Measurements from ENCODE around the gene KRTAP10-9.
"Not testable (repeated sequence)": the region's sequence is repeated elsewhere in the genome, so short reads cannot be mapped to it uniquely, and the experiment has no call there.

Gene KRTAP10-9

GRCh38 chr21:44626673-44627143, at the start of gene KRTAP10-9:
Gene KRTAP10-9, plus strand, starts transcription at chr21:44627093. Its CDS starts 79 bp downstream, at chr21:44627172.
- Mint-ChIP-seq H3K9me3 (peaks cover 33 to 43% of the 10 kb centered on the region in 2 donors), H3K4me1 (peaks cover 6 to 11% of the 10 kb centered on the region in 2 donors), H3K4me3 (no peak within 1 kb of the TSS), H3K27ac (no peak within 1 kb of the TSS), H3K36me3 (peaks cover 7 to 28% of the 10 kb centered on the region in 2 donors), H3K27me3 (peaks cover 24 to 30% of the 10 kb centered on the region in 2 donors)
- ATAC-seq (replicated peaks) (no peak), DNase-seq (no peak)

GRCh38 chr21:44578371-44579055, 48.4 kb upstream of the KRTAP10-9 start:
- peaks cover 40 to 41% of the 10 kb centered on the region in 2 donors for H3K9me3 Mint-ChIP-seq
- H3K27me3 Mint-ChIP-seq: peaks cover 42 to 48% of the 10 kb centered on the region in 2 donors
- ATAC-seq (replicated peaks): no peak
- H3K36me3 Mint-ChIP-seq: peaks cover 15 to 25% of the 10 kb centered on the region in 2 donors
- H3K4me3 Mint-ChIP-seq: no peak overlapping the region
- DNase-seq: no peak
- H3K4me1 Mint-ChIP-seq: peaks cover 3 to 5% of the 10 kb centered on the region in 2 donors
- H3K27ac Mint-ChIP-seq: no peak overlapping the region

GRCh38 chr21:44579056-44579832, 47.6 kb upstream of the KRTAP10-9 start:
- no peak overlapping the region for H3K27ac Mint-ChIP-seq
- H3K9me3 Mint-ChIP-seq: peaks cover 40 to 41% of the 10 kb centered on the region in 2 donors
- peaks cover 3 to 5% of the 10 kb centered on the region in 2 donors for H3K4me1 Mint-ChIP-seq
- peaks cover 43 to 46% of the 10 kb centered on the region in 2 donors for H3K27me3 Mint-ChIP-seq
- ATAC-seq (replicated peaks): no peak
- no peak overlapping the region for H3K4me3 Mint-ChIP-seq
- no peak for DNase-seq
- peaks cover 15 to 25% of the 10 kb centered on the region in 2 donors for H3K36me3 Mint-ChIP-seq

GRCh38 chr21:44579833-44580144, 47.1 kb upstream of the KRTAP10-9 start:
- no peak overlapping the region for H3K4me3 Mint-ChIP-seq
- H3K36me3 Mint-ChIP-seq: peaks cover 15 to 25% of the 10 kb centered on the region in 2 donors
- peaks cover 42 to 45% of the 10 kb centered on the region in 2 donors for H3K27me3 Mint-ChIP-seq
- no peak for DNase-seq
- no peak overlapping the region for H3K27ac Mint-ChIP-seq
- no peak for ATAC-seq (replicated peaks)
- peaks cover 40 to 41% of the 10 kb centered on the region in 2 donors for H3K9me3 Mint-ChIP-seq
- H3K4me1 Mint-ChIP-seq: peaks cover 3% of the 10 kb centered on the region in 2 donors

GRCh38 chr21:44580231-44580821, 46.6 kb upstream of the KRTAP10-9 start, which contains the start of gene KRTAP10-5:
Gene KRTAP10-5, minus strand, starts transcription at chr21:44580604. Its CDS starts 26 bp downstream, at chr21:44580578.
- Mint-ChIP-seq H3K9me3 (peaks cover 40 to 41% of the 10 kb centered on the region in 2 donors), H3K27me3 (peaks cover 40 to 46% of the 10 kb centered on the region in 2 donors), H3K36me3 (peaks cover 15 to 25% of the 10 kb centered on the region in 2 donors)
- not testable (repeated sequence) for H3K27ac Mint-ChIP-seq; ATAC-seq (replicated peaks); DNase-seq; H3K4me3 Mint-ChIP-seq; H3K4me1 Mint-ChIP-seq

- Mint-ChIP-seq H3K36me3 (peaks cover 12 to 25% of the 10 kb centered on the region in 2 donors), H3K27me3 (peaks cover 44 to 50% of the 10 kb centered on the region in 2 donors), H3K4me3 (no peak overlapping the region), H3K27ac (no peak overlapping the region), H3K9me3 (peaks cover 38 to 41% of the 10 kb centered on the region in 2 donors), H3K4me1 (peaks cover 0 to 3% of the 10 kb centered on the region in 2 donors)
- DNase-seq (no peak), ATAC-seq (replicated peaks) (no peak)
Measured at GRCh38 chr21:44581158-44581557, 45.7 kb upstream of the KRTAP10-9 start.

- ATAC-seq (replicated peaks): no peak
- peaks cover 36 to 41% of the 10 kb centered on the region in 2 donors for H3K9me3 Mint-ChIP-seq
Measured at GRCh38 chr21:44582055-44582454, 44.8 kb upstream of the KRTAP10-9 start.

GRCh38 chr21:44583089-44583799, 43.6 kb upstream of the KRTAP10-9 start:
- Mint-ChIP-seq H3K27ac (no peak overlapping the region), H3K4me1 (peaks cover 0 to 3% of the 10 kb centered on the region in 2 donors), H3K27me3 (peaks cover 55 to 63% of the 10 kb centered on the region in 2 donors), H3K36me3 (peaks cover 10 to 21% of the 10 kb centered on the region in 2 donors), H3K9me3 (peaks cover 27 to 32% of the 10 kb centered on the region in 2 donors), H3K4me3 (no peak overlapping the region)
- DNase-seq (no peak), ATAC-seq (replicated peaks) (no peak)

More at GRCh38 chr21:44582055-44582454, 44.8 kb upstream of the KRTAP10-9 start:
- Mint-ChIP-seq H3K27me3 (peaks cover 53 to 59% of the 10 kb centered on the region in 2 donors), H3K4me3 (no peak overlapping the region), H3K36me3 (peaks cover 12 to 25% of the 10 kb centered on the region in 2 donors), H3K4me1 (peaks cover 0 to 3% of the 10 kb centered on the region in 2 donors), H3K27ac (no peak overlapping the region)
- DNase-seq: no peak

- H3K27me3 Mint-ChIP-seq: peaks cover 53 to 62% of the 10 kb centered on the region in 2 donors
- H3K9me3 Mint-ChIP-seq: peaks cover 25 to 32% of the 10 kb centered on the region in 2 donors
- H3K36me3 Mint-ChIP-seq: peaks cover 10 to 21% of the 10 kb centered on the region in 2 donors
- peaks cover 0 to 3% of the 10 kb centered on the region in 2 donors for H3K4me1 Mint-ChIP-seq
- H3K27ac Mint-ChIP-seq: no peak overlapping the region
- DNase-seq: no peak
- H3K4me3 Mint-ChIP-seq: no peak overlapping the region
- ATAC-seq (replicated peaks): no peak
Measured at GRCh38 chr21:44583800-44584147, 43.1 kb upstream of the KRTAP10-9 start.

GRCh38 chr21:44585892-44586291, 41.0 kb upstream of the KRTAP10-9 start:
- Mint-ChIP-seq H3K9me3 (peaks cover 12 to 23% of the 10 kb centered on the region in 2 donors), H3K27me3 (peaks cover 49 to 65% of the 10 kb centered on the region in 2 donors), H3K4me1 (no peaks in the 10 kb centered on the region), H3K36me3 (peaks cover 3 to 7% of the 10 kb centered on the region in 2 donors), H3K27ac (no peak overlapping the region), H3K4me3 (no peak overlapping the region)
- DNase-seq (no peak), ATAC-seq (replicated peaks) (no peak)

GRCh38 chr21:44589094-44589493, 37.8 kb upstream of the KRTAP10-9 start:
- ATAC-seq (replicated peaks) (no peak), DNase-seq (no peak)
- Mint-ChIP-seq H3K27me3 (peaks cover 50 to 61% of the 10 kb centered on the region in 2 donors), H3K9me3 (no peaks in the 10 kb centered on the region), H3K4me3 (no peak overlapping the region), H3K27ac (no peak overlapping the region), H3K4me1 (no peaks in the 10 kb centered on the region), H3K36me3 (no peaks in the 10 kb centered on the region)

GRCh38 chr21:44589586-44590305, 37.1 kb upstream of the KRTAP10-9 start:
- no peaks in the 10 kb centered on the region for H3K36me3 Mint-ChIP-seq
- H3K4me1 Mint-ChIP-seq: no peaks in the 10 kb centered on the region
- H3K4me3 Mint-ChIP-seq: no peak overlapping the region
- no peak overlapping the region for H3K27ac Mint-ChIP-seq
- DNase-seq: no peak
- H3K9me3 Mint-ChIP-seq: no peaks in the 10 kb centered on the region
- ATAC-seq (replicated peaks): no peak
- peaks cover 45 to 55% of the 10 kb centered on the region in 2 donors for H3K27me3 Mint-ChIP-seq

GRCh38 chr21:44590311-44590721, 36.6 kb upstream of the KRTAP10-9 start:
- Mint-ChIP-seq H3K4me1 (no peaks in the 10 kb centered on the region), H3K36me3 (no peaks in the 10 kb centered on the region), H3K27ac (no peak overlapping the region), H3K4me3 (no peak overlapping the region), H3K27me3 (peaks cover 46 to 50% of the 10 kb centered on the region in 2 donors), H3K9me3 (no peaks in the 10 kb centered on the region)
- ATAC-seq (replicated peaks) (no peak), DNase-seq (no peak)
